Fibroblast of pulmonary artery (primary cell): ENCODE data around the gene TSTD1.

Experiments used
- DNase-seq: peaks from one replicate; pipeline ENCODE4 v3.0.0-alpha.2; 2010; ENCODE audit warnings: low read depth
- H3K4me3 ChIP-seq: replicated peaks from 2 replicates; pipeline ENCODE4 v1.5.1; 2011; ENCODE audit warnings: low read depth, mild to moderate bottlenecking, control low read depth, low read length, moderate library complexity
- TF ChIP-seq, protein P1 (sequence below): IDR thresholded peaks from 2 replicates; pipeline ENCODE4 v1.5.1; 2011; ENCODE audit warnings: mild to moderate bottlenecking, control low read depth, low read length, inconsistent platforms; ENCODE audit errors: missing control alignments

TSTD1 gene

DNA sequence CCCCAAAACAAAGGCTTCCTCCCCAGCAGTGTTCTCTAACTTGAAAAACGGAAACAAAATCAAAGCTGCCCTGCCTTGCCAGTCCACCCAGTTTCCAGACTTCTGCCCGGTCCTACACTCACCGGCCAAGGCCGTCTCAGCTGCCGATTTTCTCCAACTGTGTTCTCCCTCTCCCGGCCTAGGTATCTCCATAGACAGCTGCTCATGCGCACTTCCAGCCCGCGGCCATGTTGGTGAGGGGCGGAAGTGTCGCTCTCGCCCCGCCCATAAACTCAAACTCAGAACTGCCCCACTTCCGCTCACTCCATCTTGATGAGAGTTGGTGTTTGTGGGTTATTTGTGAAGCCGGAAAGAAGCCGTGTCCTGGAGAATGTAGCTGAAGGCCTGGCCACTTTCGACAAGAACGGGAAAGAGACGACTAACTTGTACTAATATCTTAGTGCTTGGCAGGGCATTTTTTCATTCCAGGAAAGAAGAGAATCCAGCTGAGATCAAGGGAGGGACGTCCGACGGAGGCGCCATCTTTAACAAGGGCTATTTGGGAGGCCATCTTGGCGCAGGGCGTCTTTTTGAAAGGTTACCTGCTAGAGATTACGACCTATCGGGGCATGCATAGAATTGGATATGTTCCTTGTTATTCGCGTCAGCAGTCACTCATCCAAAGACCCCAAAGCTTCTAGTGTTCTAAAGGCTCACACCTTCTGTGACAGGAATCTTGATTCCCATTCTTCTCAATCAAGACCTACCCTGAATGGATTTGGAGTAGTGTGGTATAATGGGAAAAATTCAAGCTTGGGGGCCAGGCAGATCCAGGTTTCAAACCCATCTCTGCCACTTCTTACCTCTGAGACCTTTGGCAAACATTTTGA is 7.2 kb upstream of the TSTD1 start, which contains the start of gene USF1:
Gene USF1 (minus strand): TSS at position 242 of the 869 bp plus-strand sequence. CDS start 2,702 bp downstream, outside the sequence.
- H3K4me3 ChIP-seq: peak within 1 kb of the TSS; percentile 95
- DNase-seq: peak; percentile 97
- TF ChIP-seq, protein P1, sequence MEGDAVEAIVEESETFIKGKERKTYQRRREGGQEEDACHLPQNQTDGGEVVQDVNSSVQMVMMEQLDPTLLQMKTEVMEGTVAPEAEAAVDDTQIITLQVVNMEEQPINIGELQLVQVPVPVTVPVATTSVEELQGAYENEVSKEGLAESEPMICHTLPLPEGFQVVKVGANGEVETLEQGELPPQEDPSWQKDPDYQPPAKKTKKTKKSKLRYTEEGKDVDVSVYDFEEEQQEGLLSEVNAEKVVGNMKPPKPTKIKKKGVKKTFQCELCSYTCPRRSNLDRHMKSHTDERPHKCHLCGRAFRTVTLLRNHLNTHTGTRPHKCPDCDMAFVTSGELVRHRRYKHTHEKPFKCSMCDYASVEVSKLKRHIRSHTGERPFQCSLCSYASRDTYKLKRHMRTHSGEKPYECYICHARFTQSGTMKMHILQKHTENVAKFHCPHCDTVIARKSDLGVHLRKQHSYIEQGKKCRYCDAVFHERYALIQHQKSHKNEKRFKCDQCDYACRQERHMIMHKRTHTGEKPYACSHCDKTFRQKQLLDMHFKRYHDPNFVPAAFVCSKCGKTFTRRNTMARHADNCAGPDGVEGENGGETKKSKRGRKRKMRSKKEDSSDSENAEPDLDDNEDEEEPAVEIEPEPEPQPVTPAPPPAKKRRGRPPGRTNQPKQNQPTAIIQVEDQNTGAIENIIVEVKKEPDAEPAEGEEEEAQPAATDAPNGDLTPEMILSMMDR: no peak

DNA sequence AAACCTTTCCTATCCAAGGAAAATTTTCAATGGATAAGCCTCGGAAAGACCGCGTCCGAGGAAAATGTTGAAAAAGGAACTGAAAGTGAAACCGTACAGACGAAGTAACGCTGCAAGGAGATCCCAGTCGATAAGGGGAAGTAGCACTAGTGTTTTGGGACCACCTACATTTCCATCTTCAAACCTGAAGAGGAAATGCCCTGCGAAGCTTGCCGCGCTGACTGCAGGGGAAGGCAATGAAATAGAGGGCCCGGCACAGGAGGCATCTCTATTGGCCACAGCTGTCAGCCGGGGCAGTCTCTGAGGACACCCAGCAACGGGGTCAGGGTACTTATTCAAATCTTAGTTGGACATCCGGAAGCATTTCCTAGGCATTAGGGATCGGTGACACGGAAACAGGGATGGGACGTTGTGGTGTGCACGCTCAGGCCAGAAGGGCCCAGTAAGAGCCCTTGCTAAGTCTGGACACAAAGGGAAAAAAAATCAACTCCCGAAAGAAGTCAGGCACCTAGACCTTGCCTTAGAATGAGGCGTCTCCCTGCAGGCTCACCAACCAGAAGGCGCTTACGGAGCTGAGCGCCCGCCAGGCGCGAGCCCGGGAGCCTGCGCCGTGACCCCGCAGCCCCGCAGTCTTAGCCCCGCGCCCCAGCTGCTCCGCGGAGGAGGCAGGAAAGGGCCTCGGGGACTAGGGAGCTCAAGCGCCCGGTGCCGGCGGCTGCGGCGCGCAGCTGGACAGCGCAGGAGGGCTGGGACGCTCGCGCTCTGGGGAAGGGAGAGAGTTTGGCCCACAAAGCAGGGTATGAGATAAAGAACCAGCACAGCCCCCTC is 6.4 kb upstream of the TSTD1 start:
- peak overlapping the region; percentile 95 for H3K4me3 ChIP-seq
- TF ChIP-seq, protein P1: no peak
- peak; percentile 66 for DNase-seq

DNA sequence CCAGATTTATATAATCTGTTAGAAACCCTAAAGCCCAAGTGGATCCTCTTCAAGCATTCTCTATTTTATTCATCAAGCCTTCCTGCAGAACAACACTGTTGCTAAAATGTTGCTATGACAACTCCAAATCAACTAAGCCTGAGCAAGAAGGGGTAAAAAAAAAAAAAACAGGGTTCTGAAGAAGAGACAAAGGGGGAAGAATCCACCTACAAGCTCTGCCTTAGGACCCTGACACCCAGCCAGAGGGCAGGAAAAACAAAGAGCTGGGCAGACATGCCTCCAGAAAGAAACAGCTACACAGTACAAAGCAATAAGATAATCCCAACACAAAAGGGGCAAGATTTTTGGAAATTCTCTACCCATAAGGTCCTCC is 5.8 kb upstream of the TSTD1 start:
- peak overlapping the region; percentile 95 for H3K4me3 ChIP-seq
- DNase-seq: peak; percentile 26
- TF ChIP-seq, protein P1: no peak

DNA sequence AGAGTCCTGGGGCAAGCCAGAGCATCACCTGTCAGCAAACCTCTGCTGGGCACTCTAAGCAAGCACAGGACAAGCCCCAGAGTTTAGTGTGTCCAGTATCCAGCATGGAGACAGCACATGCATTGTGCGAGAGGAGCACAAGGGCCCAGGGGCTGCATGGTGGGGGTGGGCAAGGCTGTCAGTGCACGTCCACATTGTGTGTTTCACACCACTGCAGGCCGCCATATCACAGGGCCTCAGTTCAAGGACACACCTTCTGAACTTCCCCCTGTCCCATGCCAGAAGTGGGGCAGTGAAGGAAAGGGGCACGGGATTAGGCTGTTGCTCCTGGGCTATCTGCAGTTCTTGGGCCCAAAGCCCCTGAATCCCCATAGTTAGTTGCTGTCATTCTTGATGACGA is 782 bp upstream of the TSTD1 start:
- H3K4me3 ChIP-seq: no peak overlapping the region
- TF ChIP-seq, protein P1: no peak
- no peak for DNase-seq

DNA sequence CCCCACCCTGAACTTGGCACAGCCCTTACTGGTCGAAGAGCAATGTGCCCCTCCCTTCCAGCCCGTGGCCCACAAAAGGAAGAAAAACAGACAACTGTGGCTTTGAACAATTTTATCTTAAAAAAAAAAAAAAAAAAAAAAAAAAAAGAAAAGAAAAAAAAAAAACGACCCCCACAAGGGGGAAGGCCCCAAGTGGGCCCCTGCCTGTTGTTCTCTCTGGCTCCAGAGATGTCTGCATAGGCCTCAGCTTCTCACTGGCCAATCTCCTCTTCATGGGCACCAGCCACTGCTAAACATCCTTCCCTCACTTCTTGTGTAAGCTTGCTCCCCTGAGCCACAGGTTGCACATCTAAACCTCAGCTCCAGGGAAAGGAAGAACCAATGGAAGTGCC is 386 bp upstream of the TSTD1 start:
- no peak for DNase-seq
- TF ChIP-seq, protein P1: no peak
- no peak overlapping the region for H3K4me3 ChIP-seq

DNA sequence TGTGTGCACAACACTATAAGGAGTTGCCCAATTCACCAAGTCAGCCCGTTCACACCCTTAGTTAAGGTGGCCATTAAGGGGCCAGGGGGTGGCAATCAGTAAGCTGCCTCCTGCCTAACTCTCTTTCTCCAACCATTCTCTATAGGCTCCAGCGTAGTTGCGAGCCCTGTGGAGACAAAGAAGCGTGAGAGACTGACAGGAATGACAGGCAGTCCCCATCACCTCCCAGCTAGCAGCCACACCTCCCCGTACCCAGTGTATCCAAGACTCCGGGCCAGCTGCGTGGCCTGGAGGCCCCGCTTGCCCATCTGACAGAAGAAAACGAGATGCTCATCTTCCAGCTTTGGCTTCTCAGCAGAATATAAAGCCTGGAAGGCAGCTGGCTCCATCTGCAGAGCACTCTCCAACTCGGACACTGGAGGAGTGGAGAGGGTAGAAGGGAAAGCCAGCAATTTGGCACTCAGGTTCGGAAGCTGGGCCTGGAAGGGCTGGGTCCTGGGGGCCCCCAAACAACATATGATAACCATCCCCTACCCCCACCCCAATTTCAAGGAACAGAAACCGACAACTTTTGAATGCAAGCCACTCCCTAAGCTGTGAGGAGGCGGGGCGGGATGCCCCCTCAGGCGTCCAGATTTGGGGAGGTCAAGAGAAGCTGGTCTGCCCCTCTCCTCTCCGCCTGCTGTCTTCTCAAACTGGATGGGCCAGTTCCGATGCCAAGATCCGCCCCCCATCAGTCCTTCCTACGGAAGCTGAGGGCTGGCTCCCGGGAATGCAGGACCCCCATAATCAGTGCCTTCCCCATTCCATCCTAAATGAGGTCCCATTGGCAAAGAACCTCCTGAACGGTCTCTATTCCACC is 872 bp downstream of the TSTD1 start:
- peak overlapping the region; percentile 40 for H3K4me3 ChIP-seq
- DNase-seq: no peak
- TF ChIP-seq, protein P1: no peak
